ENCODE results near the gene FAM174B. TPM values are rescaled to one million over a fixed set of nuclear protein-coding genes. Genes with fewer than 3 reads are reported as not detected.
"Not testable (repeated sequence)": the region's sequence is repeated elsewhere in the genome, so short reads cannot be mapped to it uniquely, and the experiment has no call there.

Gene FAM174B
- total RNA-seq, 1 experiment from 2014 or later, result 0.05 TPM

GRCh38 chr15:92614791-92615785 lies 40.5 kb downstream of the FAM174B start:
- no peaks in the 10 kb centered on the region for H3K9me3 ChIP-seq (replicated peaks)
- H3K4me1 ChIP-seq (replicated peaks), result no peaks in the 10 kb centered on the region
- DNase-seq (ENCODE audit: low read depth in 1 of 2, low spot score in 2 of 2), result no peak
- H3K36me3 ChIP-seq, result no peaks in the 10 kb centered on the region
- H3K4me3 ChIP-seq, result no peak overlapping the region
- H3K27me3 ChIP-seq (replicated peaks), result no peaks in the 10 kb centered on the region; the same call in 1 of the 2 replicates
- no peak overlapping the region for H3K27ac ChIP-seq

GRCh38 chr15:92614301-92614700 lies 41.3 kb downstream of the FAM174B start:
- Histone ChIP-seq H3K27me3 (replicated peaks) (no peaks in the 10 kb centered on the region; the same call in 1 of the 2 replicates), H3K27ac (no peak overlapping the region), H3K9me3 (replicated peaks) (no peaks in the 10 kb centered on the region), H3K4me3 (no peak overlapping the region), H3K36me3 (no peaks in the 10 kb centered on the region), H3K4me1 (replicated peaks) (no peaks in the 10 kb centered on the region)
- no peak for DNase-seq (ENCODE audit: low read depth in 1 of 2, low spot score in 2 of 2)

DNA sequence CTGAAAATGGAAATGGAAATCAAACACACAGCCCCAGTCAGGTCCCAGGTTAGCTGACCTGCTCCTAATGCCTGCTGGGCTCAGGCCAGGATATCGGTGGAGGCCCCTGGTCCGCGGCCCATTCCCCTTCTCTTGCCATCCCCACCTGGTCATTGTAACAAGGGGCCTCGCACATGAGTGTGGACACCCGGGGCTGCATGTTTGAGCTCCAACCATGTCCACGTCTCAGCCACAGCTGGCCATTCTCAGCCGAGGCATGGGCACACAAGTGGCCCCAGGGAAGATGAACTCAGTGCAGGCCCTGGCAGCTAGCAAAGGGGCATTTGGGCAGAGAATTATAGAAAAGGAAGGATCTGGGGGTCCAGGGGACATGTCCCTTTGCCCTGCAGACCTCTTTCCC lies 41.7 kb downstream of the FAM174B start:
- DNase-seq (ENCODE audit: low read depth in 1 of 2, low spot score in 2 of 2), result no peak
- Histone ChIP-seq H3K36me3 (no peaks in the 10 kb centered on the region), H3K27me3 (replicated peaks) (no peaks in the 10 kb centered on the region; the same call in 1 of the 2 replicates), H3K4me1 (replicated peaks) (no peaks in the 10 kb centered on the region), H3K9me3 (replicated peaks) (no peaks in the 10 kb centered on the region), H3K4me3 (no peak overlapping the region), H3K27ac (no peak overlapping the region)

DNA sequence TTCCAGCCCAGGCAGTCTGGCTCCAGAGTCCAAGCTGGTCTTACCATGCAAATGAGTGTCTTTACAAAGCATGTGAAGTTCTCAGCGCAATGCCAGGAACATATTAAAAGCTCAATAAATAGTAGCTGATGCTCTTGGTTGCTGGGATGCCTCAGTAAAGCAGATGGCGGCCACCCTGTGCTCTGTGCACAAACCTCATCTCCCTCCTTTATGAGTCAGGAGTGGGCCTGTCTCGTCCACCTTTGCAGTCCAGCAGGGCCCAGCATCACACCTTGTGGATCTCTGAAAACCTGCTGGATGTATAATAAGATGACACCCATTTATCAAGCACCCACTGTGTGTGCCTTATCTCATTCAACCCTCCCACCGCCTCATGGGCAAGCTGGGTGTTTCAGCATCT lies 42.7 kb downstream of the FAM174B start:
- no peaks in the 10 kb centered on the region for H3K9me3 ChIP-seq (replicated peaks)
- H3K27me3 ChIP-seq (replicated peaks), result no peaks in the 10 kb centered on the region; the same call in 1 of the 2 replicates
- H3K4me1 ChIP-seq (replicated peaks), result no peaks in the 10 kb centered on the region
- no peaks in the 10 kb centered on the region for H3K36me3 ChIP-seq
- no peak for DNase-seq (ENCODE audit: low read depth in 1 of 2, low spot score in 2 of 2)
- H3K27ac ChIP-seq, result no peak overlapping the region
- H3K4me3 ChIP-seq, result no peak overlapping the region

GRCh38 chr15:92611995-92612745 lies 43.4 kb downstream of the FAM174B start:
- Histone ChIP-seq H3K27me3 (replicated peaks) (no peaks in the 10 kb centered on the region; the same call in 1 of the 2 replicates), H3K4me3 (no peak overlapping the region), H3K36me3 (no peaks in the 10 kb centered on the region), H3K4me1 (replicated peaks) (no peaks in the 10 kb centered on the region), H3K9me3 (replicated peaks) (no peaks in the 10 kb centered on the region), H3K27ac (no peak overlapping the region)
- no peak for DNase-seq (ENCODE audit: low read depth in 1 of 2, low spot score in 2 of 2)

GRCh38 chr15:92611150-92611549 lies 44.4 kb downstream of the FAM174B start:
- Histone ChIP-seq H3K27me3 (replicated peaks) (peaks cover 1% of the 10 kb centered on the region; the same call in 1 of the 2 replicates), H3K36me3 (no peaks in the 10 kb centered on the region), H3K27ac (no peak overlapping the region)

DNA sequence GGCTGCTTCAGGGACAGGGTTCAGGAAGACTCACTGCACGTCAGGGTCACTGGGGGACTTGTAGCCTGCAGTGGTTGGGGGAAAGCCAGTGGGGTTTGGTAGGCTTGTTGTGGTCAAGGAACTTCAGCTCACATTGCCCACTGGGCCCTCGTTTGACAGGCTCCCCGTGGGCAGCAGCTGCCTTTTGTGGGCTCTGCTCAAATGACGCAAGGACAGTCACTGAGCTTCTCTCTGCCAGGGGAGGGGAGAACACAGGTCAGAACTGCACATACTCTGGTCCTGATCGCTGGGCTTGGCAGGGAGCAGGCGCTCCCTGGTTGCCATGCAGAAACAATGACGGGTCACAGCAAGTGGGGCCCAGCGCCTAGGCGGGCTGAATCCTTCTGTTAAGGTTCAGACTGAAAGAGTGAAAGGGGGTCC lies 45.5 kb downstream of the FAM174B start:
- peaks cover 3% of the 10 kb centered on the region; the same call in 1 of the 2 replicates for H3K27me3 ChIP-seq (replicated peaks)
- no peaks in the 10 kb centered on the region for H3K36me3 ChIP-seq
- H3K27ac ChIP-seq, result no peak overlapping the region
- H3K4me3 ChIP-seq, result no peak overlapping the region
- H3K9me3 ChIP-seq (replicated peaks), result no peaks in the 10 kb centered on the region
- no peak for DNase-seq (ENCODE audit: low read depth in 1 of 2, low spot score in 2 of 2)
- no peaks in the 10 kb centered on the region for H3K4me1 ChIP-seq (replicated peaks)

More at GRCh38 chr15:92611150-92611549, 44.4 kb downstream of the FAM174B start:
- Histone ChIP-seq H3K4me1 (replicated peaks) (no peaks in the 10 kb centered on the region), H3K4me3 (no peak overlapping the region), H3K9me3 (replicated peaks) (no peaks in the 10 kb centered on the region)
- DNase-seq (ENCODE audit: low read depth in 1 of 2, low spot score in 2 of 2), result no peak

DNA sequence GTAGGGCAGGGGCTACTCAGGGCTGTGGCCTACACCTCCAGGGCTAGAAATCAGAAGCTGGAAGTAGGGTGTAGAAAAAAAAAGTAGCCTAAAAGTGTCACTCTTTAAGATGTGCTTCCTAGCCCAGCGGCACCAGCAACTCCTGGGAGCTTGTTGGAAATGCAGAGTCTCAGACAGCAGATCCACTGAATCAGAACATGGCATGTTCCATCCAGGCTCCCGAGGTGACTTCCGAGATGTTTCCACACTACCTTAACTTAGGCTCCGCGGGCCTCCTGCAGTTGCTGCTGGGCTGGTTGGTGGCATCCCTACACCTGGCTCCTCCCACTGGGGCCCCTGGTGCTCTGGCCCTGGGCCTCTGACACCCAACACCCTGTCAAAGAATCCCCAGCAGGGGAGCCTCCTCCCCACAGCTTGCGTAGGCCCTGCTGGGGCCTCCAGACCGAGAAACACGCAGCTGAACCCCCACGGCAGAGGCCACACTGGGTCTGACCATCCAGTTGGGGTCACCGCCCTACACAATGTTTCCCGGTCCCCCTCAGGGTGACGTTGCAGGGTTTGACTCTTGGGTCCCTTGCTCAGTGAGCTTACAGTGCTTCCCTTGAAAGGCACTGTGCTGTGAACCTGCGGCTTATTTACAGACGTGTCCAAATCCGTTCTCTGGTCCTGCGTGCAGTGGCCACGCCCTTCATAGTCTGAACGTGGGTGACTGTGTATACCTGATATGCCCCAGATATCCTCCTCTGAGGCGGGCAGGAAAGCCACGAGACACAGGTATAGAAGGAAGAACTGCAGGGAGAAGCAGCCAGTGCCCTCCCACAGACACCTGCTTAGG lies 46.5 kb downstream of the FAM174B start:
- Histone ChIP-seq H3K36me3 (no peaks in the 10 kb centered on the region), H3K27ac (no peak overlapping the region), H3K9me3 (replicated peaks) (no peaks in the 10 kb centered on the region), H3K27me3 (replicated peaks) (peaks cover 3% of the 10 kb centered on the region; the same call in 1 of the 2 replicates), H3K4me3 (no peak overlapping the region), H3K4me1 (replicated peaks) (no peaks in the 10 kb centered on the region)
- DNase-seq (ENCODE audit: low read depth in 1 of 2, low spot score in 2 of 2), result no peak

GRCh38 chr15:92606836-92607150 lies 48.8 kb downstream of the FAM174B start:
- H3K36me3 ChIP-seq; H3K27me3 ChIP-seq (replicated peaks); H3K4me1 ChIP-seq (replicated peaks); H3K4me3 ChIP-seq; H3K27ac ChIP-seq; DNase-seq (ENCODE audit: low read depth in 1 of 2, low spot score in 2 of 2); H3K9me3 ChIP-seq (replicated peaks): not testable (repeated sequence)

GRCh38 chr15:92606126-92606835 lies 49.3 kb downstream of the FAM174B start:
- no peaks in the 10 kb centered on the region for H3K9me3 ChIP-seq (replicated peaks)
- 0 out of 2 replicates have a peak, but pooled peaks cover 3% of the 10 kb centered on the region for H3K27me3 ChIP-seq (replicated peaks)
- no peaks in the 10 kb centered on the region for H3K4me1 ChIP-seq (replicated peaks)
- no peak for DNase-seq (ENCODE audit: low read depth in 1 of 2, low spot score in 2 of 2)
- no peak overlapping the region for H3K4me3 ChIP-seq
- H3K36me3 ChIP-seq, result no peaks in the 10 kb centered on the region
- no peak overlapping the region for H3K27ac ChIP-seq

DNA sequence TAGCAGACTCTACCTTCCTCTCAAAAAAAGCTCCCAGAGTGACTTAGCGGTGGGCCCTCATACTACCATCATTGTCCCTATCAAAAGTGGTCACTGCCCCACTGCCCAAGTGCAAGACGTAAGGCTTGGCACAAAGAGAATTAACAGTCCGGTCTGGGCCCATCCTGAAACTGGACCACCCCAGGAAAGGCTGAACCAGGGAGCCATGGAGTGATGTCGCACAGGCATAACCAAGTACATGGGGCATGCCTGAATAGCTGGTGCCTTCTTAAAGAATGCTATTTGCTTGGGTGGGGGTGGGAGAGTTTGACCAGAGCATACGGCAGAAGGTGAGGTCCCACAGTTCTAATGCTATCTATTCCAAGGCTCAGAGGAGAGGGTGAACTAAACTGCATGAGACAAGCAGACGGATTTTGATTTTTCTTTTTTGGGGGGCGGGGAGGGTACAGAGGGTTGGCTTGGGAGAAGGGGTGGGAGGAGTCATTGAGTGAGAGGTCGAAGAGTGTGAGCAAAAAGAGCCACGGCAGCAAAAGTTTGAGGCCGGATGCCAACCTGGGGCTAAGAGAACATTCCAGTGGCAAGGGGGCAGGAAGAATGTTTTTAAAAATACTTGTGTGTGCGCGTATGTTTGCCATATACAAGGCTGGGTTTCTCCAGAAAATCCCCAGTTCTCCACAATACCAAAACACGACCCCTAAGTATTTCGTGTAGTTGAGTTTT lies 50.2 kb downstream of the FAM174B start:
- H3K4me3 ChIP-seq, result no peak overlapping the region
- H3K27ac ChIP-seq, result no peak overlapping the region
- no peaks in the 10 kb centered on the region for H3K9me3 ChIP-seq (replicated peaks)
- DNase-seq (ENCODE audit: low read depth in 1 of 2, low spot score in 2 of 2), result no peak
- H3K27me3 ChIP-seq (replicated peaks), result 0 out of 2 replicates have a peak, but pooled peaks cover 3% of the 10 kb centered on the region
- H3K36me3 ChIP-seq, result no peaks in the 10 kb centered on the region
- H3K4me1 ChIP-seq (replicated peaks), result no peaks in the 10 kb centered on the region

DNA sequence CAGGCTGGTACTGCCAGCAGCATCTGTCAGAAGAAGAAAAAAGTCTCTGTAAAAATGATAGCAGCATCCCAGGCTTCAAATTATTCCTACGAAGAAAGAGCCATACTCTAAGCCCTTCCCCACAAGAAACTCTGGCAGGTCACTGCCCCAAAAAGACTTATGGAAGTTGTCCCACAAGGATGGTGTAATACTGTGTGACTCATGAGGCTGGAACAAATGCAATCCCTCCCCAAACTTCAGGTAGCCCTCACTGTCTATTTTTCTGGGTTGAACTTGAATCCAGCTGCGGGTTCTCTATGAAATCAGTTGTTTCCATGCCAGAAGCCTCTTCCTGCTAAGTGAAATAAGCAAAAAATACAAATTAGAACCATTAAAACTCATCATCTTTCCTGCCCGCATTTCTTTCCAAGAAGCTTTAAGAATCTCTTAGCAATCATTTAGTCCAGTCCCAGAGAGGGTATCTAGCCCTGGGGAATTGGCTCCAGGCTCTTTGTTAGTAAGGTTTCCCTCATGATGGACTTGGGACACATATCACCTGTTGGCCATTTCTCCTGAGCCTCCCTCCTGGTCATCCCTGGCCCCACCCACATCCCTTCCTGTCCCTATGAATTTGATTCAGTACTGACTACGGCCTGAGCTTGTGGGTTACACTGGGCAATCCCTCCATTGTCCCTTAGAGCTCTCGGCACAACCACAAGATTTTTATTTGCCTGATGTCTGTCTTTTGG lies 51.7 kb downstream of the FAM174B start:
- no peak for DNase-seq (ENCODE audit: low read depth in 1 of 2, low spot score in 2 of 2)
- no peak overlapping the region for H3K4me3 ChIP-seq

More for the DNA sequence above, 51.7 kb downstream of the FAM174B start:
- no peak overlapping the region for H3K27ac ChIP-seq
- no peaks in the 10 kb centered on the region for H3K36me3 ChIP-seq
- no peaks in the 10 kb centered on the region for H3K4me1 ChIP-seq (replicated peaks)
- 0 out of 2 replicates have a peak, but pooled peaks cover 3% of the 10 kb centered on the region for H3K27me3 ChIP-seq (replicated peaks)
- no peaks in the 10 kb centered on the region for H3K9me3 ChIP-seq (replicated peaks)

Data from SJSA1 (cell line).